Stimulated activated CD8-positive, alpha-beta memory T cell treated with anti-CD3 and anti-CD28 coated beads, Interleukin-7, amount 100 ng/mL, for 24 hours (primary cell): Measurements from ENCODE around the gene CERCAM.

Experiments used
- DNase-seq: peaks from one replicate; pipeline ENCODE4 v3.0.0-alpha.2; 2020; ENCODE audit warnings: low read depth

Gene CERCAM

GRCh38 chr9:128456613-128457061 lies 36.0 kb downstream of the CERCAM start:
- peak; percentile 36 for DNase-seq

GRCh38 chr9:128457207-128457606 lies 36.5 kb downstream of the CERCAM start:
- DNase-seq: no peak

- no peak for DNase-seq
Measured at GRCh38 chr9:128459011-128459410, 38.4 kb downstream of the CERCAM start.

- DNase-seq: no peak
Measured at GRCh38 chr9:128469070-128469469, 48.4 kb downstream of the CERCAM start.

GRCh38 chr9:128470560-128470959 lies 49.9 kb downstream of the CERCAM start:
- DNase-seq: no peak

- no peak for DNase-seq
Measured at GRCh38 chr9:128473104-128473503, 52.4 kb downstream of the CERCAM start.

- no peak for DNase-seq
Measured at GRCh38 chr9:128475867-128476266, 55.2 kb downstream of the CERCAM start.

GRCh38 chr9:128479262-128479661 lies 58.6 kb downstream of the CERCAM start:
- no peak for DNase-seq

- no peak for DNase-seq
Measured at GRCh38 chr9:128481561-128481960, 60.9 kb downstream of the CERCAM start.

- DNase-seq: no peak
Measured at GRCh38 chr9:128482186-128482585, 61.5 kb downstream of the CERCAM start.

GRCh38 chr9:128484686-128485413 lies 64.2 kb downstream of the CERCAM start:
- no peak for DNase-seq

GRCh38 chr9:128485414-128485855 lies 64.8 kb downstream of the CERCAM start:
- no peak for DNase-seq

- no peak for DNase-seq
Measured at GRCh38 chr9:128486201-128486600, 65.5 kb downstream of the CERCAM start.
